ENCODE data around the gene MRPS34.

Gene MRPS34

DNA sequence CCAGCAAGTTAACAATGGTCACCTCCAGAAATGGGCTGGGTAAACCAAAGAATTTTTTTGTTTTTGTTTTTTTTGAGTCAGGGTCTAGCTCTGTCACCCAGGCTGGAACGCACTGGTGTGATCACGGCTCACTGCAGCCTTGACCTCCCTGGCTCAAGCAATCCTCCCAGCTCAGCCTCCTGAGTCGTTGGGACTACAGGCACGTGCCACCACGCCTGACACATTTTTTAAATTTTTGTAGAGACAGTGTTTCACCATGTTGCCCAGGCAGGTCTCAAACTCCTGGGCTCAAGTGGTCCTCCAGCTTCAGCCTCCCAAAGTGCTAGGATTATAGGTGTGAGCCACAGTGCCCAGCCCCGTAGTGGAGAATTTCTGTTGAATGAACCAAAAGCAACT lies 7.7 kb upstream of the MRPS34 start:
- no peak for DNase-seq

- DNase-seq = no peak
Measured at GRCh38 chr16:1779741-1780676, 7.1 kb upstream of the MRPS34 start.

- DNase-seq = no peak
Measured at GRCh38 chr16:1779234-1779701, 6.3 kb upstream of the MRPS34 start.

GRCh38 chr16:1778200-1779179 lies 5.6 kb upstream of the MRPS34 start:
- no peak for DNase-seq

GRCh38 chr16:1777375-1778199 lies 4.7 kb upstream of the MRPS34 start:
- no peak for DNase-seq

DNA sequence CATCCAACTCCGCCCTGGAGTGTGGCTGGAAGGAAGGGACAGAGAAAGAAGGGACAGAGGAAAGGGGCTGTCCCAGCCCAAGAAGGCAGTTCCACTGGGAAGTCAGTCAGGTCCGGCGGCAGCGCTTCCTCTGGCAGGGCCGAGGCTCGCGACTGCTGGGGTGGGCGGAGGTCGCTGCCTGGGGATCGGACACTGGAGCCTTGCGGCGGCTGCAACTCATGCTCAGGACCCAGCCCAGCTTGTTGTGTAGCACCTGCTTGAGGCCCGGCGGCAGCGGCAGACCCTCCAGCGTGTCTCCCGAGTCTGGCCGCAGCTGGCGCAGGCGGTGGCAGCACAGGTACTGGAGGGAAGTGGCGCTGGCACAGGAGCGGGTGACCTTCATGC lies 4.0 kb upstream of the MRPS34 start:
- no peak for DNase-seq

DNA sequence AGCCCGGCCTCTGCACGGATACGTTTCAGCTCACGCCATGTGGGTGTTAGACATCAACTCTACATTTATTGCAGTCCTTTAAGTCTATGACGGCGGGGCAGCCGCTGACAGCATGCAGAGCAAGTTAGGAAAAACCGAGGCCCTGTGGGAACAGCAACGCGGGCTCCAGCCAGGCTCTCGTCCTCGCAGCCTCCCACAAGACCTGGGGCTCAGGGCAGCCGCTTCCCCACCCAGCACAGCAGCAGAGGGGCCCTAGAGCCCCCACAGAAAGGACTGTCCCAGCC lies 3.7 kb upstream of the MRPS34 start:
- DNase-seq = no peak

DNA sequence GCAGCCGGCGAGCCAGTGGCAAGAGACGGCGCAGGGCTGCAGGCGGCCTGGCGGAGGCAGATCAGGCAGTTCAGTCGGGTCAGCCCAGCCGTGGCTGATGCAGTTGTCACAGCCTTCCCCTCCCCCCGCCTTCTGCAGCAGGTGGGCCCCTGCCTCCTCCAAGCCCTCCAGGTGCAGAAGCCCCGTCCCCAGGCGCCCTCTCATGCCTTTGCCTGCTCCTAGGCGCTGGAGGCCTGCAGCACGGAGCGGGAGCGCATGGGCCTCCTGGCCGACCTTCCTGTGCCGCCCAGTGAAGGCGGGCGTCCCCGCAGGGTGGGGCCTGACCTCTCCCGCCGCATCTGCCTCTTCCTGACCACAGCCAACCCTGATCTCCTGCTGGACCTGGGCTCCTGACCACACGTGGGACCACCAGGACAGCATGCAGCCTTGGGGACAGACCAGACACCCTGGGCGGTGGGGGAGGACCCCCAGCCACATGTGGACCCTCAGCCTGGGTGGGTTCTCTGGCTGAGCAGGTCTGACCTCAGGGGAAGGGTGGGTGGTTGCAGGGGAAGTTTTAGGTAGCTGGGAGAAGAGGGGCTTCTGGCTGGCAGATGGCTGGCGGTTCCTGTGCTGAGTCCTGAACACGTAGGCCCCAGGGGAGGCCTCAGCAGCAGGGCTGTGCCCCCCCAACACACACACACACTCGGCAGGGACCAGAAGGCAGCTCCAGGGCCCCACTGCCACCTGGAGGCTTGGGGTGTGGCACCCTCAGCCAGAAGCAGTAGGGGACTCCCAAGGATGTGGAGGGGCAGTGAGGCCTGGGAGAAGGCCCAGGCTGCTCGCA lies 3.1 kb upstream of the MRPS34 start:
- no peak for DNase-seq

- DNase-seq = no peak
Measured at GRCh38 chr16:1775006-1775845, 2.3 kb upstream of the MRPS34 start.

DNA sequence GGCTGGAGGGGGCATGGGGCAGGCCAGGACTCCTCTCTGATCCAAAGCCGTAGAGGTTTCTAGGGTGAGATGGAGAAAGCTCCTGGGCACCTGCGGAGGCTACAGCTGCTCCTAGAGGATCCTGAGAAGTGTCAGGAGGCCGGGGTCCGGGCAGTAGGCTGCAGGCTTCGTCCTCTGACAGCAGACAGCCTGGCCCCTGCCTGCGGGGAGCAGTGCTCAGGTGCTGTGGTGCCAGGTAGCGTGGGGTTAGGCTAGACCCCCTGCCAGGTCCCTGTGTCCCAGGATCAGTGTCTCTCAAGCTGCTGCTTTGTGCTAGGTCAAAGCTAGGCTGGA lies 1.5 kb upstream of the MRPS34 start:
- no peak for DNase-seq

DNA sequence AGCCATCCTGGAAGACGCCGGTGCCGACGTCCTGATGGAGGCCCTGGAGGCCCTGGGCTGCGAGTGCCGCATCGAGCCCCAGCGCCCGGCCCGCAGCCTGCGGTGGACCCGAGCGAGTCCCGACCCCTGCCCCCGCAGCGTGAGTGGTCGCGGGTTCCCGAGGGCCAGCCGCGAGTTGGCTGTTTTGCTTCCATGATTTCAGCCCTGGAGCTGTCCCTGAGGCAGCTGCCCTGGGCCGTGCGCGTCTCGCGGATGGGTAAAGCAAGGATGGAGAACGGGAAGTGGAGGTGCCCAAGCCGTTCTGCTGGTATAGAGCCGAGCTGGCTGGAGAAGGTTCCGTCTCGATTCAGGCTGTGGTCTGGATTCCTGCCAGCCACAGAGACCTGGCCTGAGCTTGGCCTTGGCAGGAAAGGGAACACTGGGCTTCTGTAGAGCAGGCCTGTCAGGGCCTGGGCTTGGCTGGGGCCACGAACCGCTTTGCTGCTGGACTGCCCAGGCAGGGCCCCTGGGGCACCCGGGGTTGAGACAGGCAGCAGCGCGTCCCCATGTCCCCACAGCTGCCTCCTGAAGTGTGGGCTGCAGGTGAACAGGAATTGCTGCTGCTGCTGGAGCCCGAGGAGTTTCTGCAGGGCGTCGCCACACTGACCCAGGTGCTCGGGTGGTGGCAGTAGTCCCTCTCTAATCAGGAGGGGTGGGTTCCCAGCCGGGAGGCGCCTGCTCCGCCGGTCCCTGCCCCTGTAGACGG lies 941 bp upstream of the MRPS34 start:
- DNase-seq = no peak

DNA sequence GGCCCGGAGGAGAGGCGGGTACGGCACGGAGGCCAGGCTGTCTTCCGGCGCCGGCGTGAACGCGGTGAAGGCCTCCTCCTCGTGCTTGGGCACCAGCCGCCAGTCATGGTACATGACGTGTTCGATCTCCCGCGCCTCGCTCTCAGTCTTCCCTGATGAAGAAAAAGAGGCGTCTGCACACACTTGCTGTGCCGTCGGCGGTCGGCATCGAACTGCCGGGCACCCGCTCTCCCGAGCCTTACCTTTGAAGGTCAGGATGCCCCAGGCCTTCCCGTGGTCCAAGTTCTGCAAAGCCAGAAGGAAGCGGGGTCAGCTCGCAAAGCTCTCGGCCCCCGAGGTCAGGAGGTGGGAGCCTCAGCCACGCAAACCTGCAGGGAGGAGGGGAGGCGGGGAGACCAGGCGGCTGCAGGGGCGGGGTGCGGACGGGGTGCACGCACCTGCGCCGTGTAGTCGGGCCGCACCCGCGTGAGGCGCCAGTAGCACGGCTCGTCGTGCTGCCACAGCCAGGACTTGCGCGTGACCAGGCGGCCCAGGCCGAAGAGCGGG lies 499 bp downstream of the MRPS34 start, which contains the start of gene EME2:
Gene EME2 (plus strand): TSS at position 449 of the 546 bp plus-strand sequence. CDS start 418 bp downstream, outside the sequence.
- DNase-seq = no peak

- DNase-seq = no peak
Measured at GRCh38 chr16:1771864-1772361, 1.0 kb downstream of the MRPS34 start.

GRCh38 chr16:1771188-1771863 lies 1.6 kb downstream of the MRPS34 start, which contains the start of gene NME3:
TSS of gene NME3 (minus strand) at chr16:1771543. CDS start at chr16:1771534, 9 bp downstream.
- DNase-seq = no peak

DNA sequence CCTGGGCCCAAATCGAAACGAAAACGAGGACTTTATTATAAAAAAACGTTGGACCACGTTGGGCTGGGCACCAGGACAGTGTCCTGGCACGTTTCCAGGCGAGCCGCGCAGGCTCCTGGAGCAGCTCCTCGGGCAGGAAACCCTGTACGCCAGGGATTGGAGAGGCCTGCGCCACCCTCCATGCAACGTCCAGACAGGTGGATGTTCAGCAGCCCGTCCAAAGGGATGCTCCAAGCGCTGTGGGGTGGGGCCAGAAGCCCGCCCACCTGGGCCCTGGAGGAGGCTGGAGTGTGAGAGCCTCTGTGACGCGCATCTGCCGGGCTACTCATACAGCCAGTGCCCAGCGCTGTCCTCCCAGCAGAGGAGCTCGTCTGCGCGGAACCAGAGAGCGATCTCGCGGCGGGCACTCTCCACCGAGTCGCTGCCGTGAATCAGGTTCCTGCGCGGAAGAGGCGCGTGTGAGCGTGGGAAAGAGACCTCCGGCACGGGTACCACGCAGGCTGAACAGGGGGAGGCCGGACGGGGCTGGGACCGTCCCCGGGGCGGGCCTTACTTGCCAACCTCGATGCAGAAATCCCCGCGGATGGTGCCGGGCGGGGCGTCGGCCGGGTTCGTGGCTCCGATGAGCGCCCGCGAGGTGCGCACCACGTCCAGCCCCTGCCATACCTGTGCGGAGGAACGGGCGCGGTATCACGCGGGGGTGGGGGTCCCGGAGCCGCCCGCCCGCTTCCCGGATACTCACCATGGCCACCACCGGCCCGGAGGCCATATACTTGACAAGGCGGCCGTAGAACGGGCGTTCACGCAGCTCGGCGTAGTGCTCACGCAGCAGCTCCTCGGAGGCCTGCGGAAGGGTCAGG lies 2.4 kb downstream of the MRPS34 start:
- DNase-seq = no peak

DNA sequence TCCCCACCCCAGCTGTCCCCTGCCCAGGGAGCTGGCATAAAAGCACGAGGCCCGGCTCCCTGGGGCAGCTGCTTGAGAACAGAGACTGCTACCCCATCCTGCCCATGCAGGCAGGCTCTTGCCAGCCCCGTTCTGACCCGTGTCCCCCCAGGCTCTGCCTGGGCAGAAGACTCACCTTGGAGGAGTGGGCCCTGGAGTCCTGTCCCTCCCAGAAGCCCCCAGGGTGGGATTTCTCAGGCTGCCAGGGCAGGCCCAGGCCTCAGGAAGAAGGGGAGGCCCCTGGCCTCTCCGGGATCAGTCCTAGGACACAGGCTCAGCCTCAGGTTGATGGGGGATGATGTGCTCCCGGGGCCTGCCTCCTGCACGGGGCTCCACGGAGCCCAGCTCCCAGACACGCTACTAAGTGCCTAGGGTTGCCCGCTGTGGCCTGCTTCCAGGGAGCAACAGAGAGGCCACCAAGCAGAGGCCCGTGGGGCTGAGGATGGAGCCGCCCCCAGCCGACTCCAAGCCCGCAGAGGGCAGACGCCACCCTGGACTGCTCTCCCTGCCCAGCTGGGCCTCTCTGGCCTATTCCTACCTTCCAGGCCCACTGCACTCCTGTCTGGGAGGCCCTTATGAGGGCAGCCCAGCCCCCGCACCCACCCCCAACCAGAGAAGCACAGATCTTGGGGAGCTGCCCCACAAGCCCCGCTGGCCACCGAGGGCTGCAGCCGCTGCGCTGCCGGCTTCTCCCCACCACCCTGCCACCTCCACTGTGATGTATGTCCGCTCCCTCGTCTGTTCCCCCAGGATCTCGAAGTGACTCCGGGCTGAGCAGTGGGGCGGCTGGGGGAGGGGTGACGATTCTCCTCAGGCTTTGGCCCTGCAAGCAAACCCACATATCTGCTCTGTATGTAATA lies 3.3 kb downstream of the MRPS34 start:
- no peak for DNase-seq
